Measurements from ENCODE around the gene MARVELD3. TPM values are rescaled to one million over a fixed set of nuclear protein-coding genes. Genes with fewer than 3 reads are reported as not detected.
A peak's percentile ranks its signal among the peaks of the same experiment; 100 is the strongest.

Gene MARVELD3
- total and polyA plus RNA-seq, 8 donors, result 9.7 to 16.0 (median 12.8) TPM

- intact Hi-C loops (cut with DNase I), result no loop called here
- no peak overlapping the region for H3K27ac ChIP-seq
- H3K27me3 ChIP-seq, result no peaks in the 10 kb centered on the region
- TF ChIP-seq, protein P1, sequence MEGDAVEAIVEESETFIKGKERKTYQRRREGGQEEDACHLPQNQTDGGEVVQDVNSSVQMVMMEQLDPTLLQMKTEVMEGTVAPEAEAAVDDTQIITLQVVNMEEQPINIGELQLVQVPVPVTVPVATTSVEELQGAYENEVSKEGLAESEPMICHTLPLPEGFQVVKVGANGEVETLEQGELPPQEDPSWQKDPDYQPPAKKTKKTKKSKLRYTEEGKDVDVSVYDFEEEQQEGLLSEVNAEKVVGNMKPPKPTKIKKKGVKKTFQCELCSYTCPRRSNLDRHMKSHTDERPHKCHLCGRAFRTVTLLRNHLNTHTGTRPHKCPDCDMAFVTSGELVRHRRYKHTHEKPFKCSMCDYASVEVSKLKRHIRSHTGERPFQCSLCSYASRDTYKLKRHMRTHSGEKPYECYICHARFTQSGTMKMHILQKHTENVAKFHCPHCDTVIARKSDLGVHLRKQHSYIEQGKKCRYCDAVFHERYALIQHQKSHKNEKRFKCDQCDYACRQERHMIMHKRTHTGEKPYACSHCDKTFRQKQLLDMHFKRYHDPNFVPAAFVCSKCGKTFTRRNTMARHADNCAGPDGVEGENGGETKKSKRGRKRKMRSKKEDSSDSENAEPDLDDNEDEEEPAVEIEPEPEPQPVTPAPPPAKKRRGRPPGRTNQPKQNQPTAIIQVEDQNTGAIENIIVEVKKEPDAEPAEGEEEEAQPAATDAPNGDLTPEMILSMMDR (IDR thresholded peaks at IDR 0.05), result no peak
- ATAC-seq (no peak), DNase-seq (no peak), FAIRE-seq (no peak)
- H3K4me3 ChIP-seq, result no peak overlapping the region
- peaks cover 0 to 4% (median 0%) of the 10 kb centered on the region in 3 donors for H3K36me3 ChIP-seq
- H3K9me3 ChIP-seq, result no peaks in the 10 kb centered on the region
- H3K4me1 ChIP-seq, result peaks cover 0 to 6% (median 0%) of the 10 kb centered on the region in 3 donors
- 56 to 59% methylated on average over 2 of the region's 2 CpGs for WGBS, 2 donors
Measured at GRCh38 chr16:71635632-71636031, 9.6 kb downstream of the MARVELD3 start.

DNA sequence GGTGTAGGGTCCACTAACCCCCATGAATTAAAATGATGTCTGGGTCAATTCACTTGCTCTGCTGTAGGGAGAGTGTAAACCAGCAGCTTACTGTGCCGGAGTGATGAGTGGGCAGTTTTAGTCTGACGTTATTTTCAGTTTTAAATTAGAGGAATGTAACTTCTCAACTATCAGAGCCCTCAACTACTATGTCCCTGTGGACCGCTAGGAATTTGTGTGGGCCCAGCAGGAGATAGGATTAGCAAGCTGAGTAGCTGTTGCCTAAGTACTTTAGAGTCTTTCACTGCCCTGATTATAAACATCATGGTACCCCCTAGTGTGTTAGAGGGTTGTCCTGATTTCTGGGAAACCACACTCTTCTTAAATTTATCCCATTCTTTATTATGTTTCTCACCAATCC is 11.4 kb downstream of the MARVELD3 start:
- intact Hi-C loops (cut with DNase I), result no loop called here
- DNase-seq (no peak), ATAC-seq (peak in 3 of 4 donors; percentile 14 to 51 (median 20)), FAIRE-seq (no peak)
- no peak overlapping the region for H3K27ac ChIP-seq
- H3K4me3 ChIP-seq, result no peak overlapping the region
- 77 to 81% methylated on average over 3 of the region's 3 CpGs for WGBS, 2 donors
- peaks cover 0 to 4% (median 0%) of the 10 kb centered on the region in 3 donors for H3K36me3 ChIP-seq
- H3K27me3 ChIP-seq, result no peaks in the 10 kb centered on the region
- no peaks in the 10 kb centered on the region for H3K4me1 ChIP-seq
- no peaks in the 10 kb centered on the region for H3K9me3 ChIP-seq
- TF ChIP-seq, protein P1 (IDR thresholded peaks at IDR 0.05), result no peak

GRCh38 chr16:71645450-71645849 is 19.5 kb downstream of the MARVELD3 start:
- peak in 1 of 6 donors; percentile 32 for DNase-seq
- peak; percentile 49 to 83 (median 81) for ATAC-seq
- intact Hi-C loops (cut with DNase I), result no loop called here
- Histone ChIP-seq H3K4me1 (peaks cover 0 to 13% (median 0%) of the 10 kb centered on the region in 3 donors), H3K27ac (no peak overlapping the region), H3K36me3 (no peaks in the 10 kb centered on the region), H3K27me3 (no peaks in the 10 kb centered on the region), H3K4me3 (no peak overlapping the region), H3K9me3 (no peaks in the 10 kb centered on the region)
- no peak for FAIRE-seq
- TF ChIP-seq, protein P1 (IDR thresholded peaks at IDR 0.05), result peak; percentile 21 to 33 (median 24)
- WGBS, 2 donors, result 42 to 44% methylated on average over 4 of the region's 4 CpGs

DNA sequence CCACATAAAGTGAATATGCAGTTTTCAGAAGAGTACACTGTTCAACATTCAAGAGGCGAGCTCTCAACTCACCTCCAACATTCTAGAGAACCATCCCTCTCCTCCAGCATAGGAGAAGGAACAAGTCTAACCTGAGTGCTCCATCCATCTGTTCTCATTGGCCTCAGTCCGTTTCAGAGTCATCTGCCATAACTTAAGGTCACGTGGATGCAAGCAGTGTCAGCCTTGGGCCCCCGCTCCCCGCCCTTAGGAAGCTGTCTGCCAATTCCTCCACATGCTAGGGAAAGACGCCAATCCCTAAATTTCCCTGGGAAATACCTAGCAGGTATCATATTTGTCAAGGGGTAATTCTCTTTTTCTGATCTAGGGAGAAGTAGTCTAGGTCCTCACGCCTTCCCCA is 21.4 kb downstream of the MARVELD3 start:
- peak in 3 of 4 donors; percentile 35 to 52 (median 49) for ATAC-seq
- FAIRE-seq, result no peak
- TF ChIP-seq, protein P1 (IDR thresholded peaks at IDR 0.05), result no peak
- Histone ChIP-seq H3K4me1 (peaks cover 0 to 13% (median 0%) of the 10 kb centered on the region in 3 donors), H3K36me3 (no peaks in the 10 kb centered on the region), H3K9me3 (no peaks in the 10 kb centered on the region), H3K4me3 (no peak overlapping the region), H3K27me3 (no peaks in the 10 kb centered on the region), H3K27ac (no peak overlapping the region)
- WGBS, 2 donors, result 52% methylated on average over 7 of the region's 7 CpGs
- peak in 1 of 6 donors; percentile 33 for DNase-seq
- intact Hi-C loops (cut with DNase I), result no loop called here

DNA sequence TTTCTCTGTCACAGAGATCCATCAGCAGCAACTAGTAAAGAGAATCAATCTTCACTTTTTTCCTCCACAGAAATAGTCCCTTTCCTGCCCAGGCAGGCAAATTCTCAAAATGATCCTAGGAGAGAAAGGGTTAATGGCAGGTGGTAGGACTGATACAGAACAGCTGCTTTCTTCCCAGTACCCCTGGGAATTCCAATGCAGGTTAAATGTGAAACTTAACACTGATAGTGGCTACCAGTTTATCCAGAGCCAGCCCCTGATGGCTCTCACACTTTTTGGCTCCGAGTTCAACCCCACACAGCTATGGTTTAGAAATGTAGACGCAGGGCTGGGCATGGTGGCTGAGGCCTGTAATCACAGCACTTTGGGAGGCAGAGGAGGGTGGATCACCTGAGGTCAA is 22.2 kb downstream of the MARVELD3 start:
- intact Hi-C loops (cut with DNase I), result no loop called here
- Histone ChIP-seq H3K27ac (no peak overlapping the region), H3K27me3 (no peaks in the 10 kb centered on the region), H3K4me3 (no peak overlapping the region), H3K9me3 (no peaks in the 10 kb centered on the region), H3K4me1 (peaks cover 0 to 13% (median 0%) of the 10 kb centered on the region in 3 donors), H3K36me3 (no peaks in the 10 kb centered on the region)
- TF ChIP-seq, protein P1 (IDR thresholded peaks at IDR 0.05), result no peak
- peak in 2 of 6 donors; percentile 21 to 52 for DNase-seq
- WGBS, 2 donors, result 27 to 48% methylated on average over 2 of the region's 2 CpGs
- ATAC-seq, result peak; percentile 57 to 80 (median 66)
- FAIRE-seq, result no peak
